ENCODE data around the gene SELENOS. TPM values are rescaled to one million over a fixed set of nuclear protein-coding genes. Genes with fewer than 3 reads are reported as not detected.

SELENOS gene
- total RNA-seq, 1 experiment from 2014 or later, result 145 TPM

DNA sequence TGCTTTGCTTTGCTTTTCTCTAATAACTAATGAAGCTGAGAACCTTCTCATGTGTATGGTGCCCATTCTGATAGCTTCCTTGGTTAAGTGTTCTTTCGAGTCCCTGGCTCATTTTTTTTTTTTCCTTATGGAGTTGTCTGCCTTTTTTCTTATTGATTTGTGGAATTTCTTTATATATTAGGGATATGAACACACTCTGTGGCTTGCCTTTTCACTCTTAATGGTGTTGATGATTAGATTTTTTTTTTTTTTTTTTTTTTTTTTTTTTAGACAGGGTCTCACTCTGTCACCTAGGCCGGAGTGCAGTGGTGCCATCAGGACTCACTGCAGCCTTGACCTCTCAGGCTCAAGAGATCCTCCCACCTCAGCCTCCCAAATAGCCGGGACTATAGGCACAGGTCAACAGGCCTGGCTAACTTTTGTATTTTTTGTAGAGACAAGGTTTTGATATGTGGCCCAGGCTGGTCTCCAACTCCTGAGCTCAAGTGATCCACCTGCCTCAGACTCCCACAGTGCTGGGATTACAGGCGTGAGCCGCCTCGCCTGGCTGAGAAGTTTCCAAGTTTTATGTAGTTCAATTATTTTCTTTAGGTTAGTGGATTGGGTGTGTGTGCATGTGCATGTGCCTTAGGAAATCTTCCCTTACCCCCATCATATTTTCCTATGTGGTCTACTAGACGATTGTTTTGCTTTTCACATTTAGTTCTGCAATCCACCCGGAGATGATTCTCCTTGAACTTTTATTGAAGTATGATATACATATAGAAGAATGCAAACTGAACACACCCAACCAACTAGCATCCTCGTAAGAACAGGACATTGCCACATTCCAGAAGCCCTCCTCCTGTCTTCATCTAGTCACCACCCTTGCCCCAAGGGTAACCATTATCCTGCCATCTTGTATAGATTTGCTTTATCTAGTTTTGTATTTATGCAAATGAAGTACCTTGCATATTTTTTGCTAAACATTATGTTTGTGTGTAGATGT lies 19.4 kb upstream of the SELENOS start:
- DNase-seq (ENCODE audit: unreplicated experiment), result peak; percentile 40
- Mint-ChIP-seq H3K4me1 (ENCODE audit: insufficient read depth, unreplicated experiment) (peaks cover 22% of the 10 kb centered on the region), H3K4me3 (ENCODE audit: unreplicated experiment) (peak overlapping the region; percentile 79), H3K27me3 (ENCODE audit: insufficient read depth, unreplicated experiment) (no peaks in the 10 kb centered on the region), H3K27ac (ENCODE audit: low read depth, unreplicated experiment) (peak overlapping the region; percentile 49), H3K9me3 (ENCODE audit: unreplicated experiment) (no peaks in the 10 kb centered on the region), H3K36me3 (ENCODE audit: insufficient read depth, unreplicated experiment) (peaks cover 18% of the 10 kb centered on the region)
- POLR2A ChIA-PET, result interaction anchor here (0.5 to 5.7 kb wide), 13 partner anchors 11 to 694 kb away, joined by 3 to 102 read pairs (median 4); partner anchors contain the start of genes ASB7 and LINS1
- CTCF ChIA-PET, result interaction anchor here (0.9 to 21.3 kb wide), 4 partner anchors 52 to 362 kb away, joined by 3 to 320 read pairs (median 4); no protein-coding TSS in a partner anchor
- intact Hi-C loops (cut with micrococcal nuclease), result loop anchor here (5.0 to 10.0 kb wide), 2 partner anchors 206 to 428 kb away; partner anchors contain the start of gene TARS3
- TF ChIP-seq, protein P1, sequence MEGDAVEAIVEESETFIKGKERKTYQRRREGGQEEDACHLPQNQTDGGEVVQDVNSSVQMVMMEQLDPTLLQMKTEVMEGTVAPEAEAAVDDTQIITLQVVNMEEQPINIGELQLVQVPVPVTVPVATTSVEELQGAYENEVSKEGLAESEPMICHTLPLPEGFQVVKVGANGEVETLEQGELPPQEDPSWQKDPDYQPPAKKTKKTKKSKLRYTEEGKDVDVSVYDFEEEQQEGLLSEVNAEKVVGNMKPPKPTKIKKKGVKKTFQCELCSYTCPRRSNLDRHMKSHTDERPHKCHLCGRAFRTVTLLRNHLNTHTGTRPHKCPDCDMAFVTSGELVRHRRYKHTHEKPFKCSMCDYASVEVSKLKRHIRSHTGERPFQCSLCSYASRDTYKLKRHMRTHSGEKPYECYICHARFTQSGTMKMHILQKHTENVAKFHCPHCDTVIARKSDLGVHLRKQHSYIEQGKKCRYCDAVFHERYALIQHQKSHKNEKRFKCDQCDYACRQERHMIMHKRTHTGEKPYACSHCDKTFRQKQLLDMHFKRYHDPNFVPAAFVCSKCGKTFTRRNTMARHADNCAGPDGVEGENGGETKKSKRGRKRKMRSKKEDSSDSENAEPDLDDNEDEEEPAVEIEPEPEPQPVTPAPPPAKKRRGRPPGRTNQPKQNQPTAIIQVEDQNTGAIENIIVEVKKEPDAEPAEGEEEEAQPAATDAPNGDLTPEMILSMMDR (IDR thresholded peaks at IDR 0.05; ENCODE audit: unreplicated experiment), result no peak
- no TSS peak for BruUV-seq (replicated peaks)

DNA sequence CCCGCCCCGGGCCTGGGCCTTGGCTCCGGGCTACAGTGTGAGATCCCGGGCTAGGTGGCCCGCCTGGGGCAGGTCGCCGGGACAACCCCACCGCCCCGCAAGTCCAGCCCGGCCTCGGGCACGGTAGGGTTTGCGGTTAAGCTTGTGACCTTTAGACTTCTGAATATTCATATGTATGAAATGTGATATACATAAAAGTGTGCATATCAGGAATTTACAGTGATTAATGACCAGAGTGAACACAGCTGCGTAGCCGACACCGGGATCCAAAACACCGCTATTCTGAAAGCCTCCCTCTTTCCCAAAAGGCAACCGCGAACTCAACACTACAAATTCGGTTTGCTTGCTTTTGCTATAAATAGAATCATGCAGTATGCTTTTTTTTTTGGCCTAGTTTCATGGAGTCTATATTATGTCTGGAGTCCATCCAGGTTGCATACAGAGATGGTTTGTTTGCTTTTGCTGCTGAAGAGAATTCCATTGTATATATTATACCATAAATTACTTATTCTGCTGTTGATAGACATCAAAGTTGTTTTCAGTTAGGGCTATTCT lies 18.4 kb upstream of the SELENOS start:
- TSS peak; percentile 72 for BruUV-seq (replicated peaks)
- TF ChIP-seq, protein P1 (IDR thresholded peaks at IDR 0.05; ENCODE audit: unreplicated experiment), result no peak
- intact Hi-C loops (cut with micrococcal nuclease), result loop anchor here (2.0 to 10.0 kb wide), 3 partner anchors 63 to 429 kb away; partner anchors contain the start of gene TARS3
- H3K9me3 Mint-ChIP-seq (ENCODE audit: unreplicated experiment), result no peaks in the 10 kb centered on the region
- peaks cover 22% of the 10 kb centered on the region for H3K4me1 Mint-ChIP-seq (ENCODE audit: insufficient read depth, unreplicated experiment)
- peak overlapping the region; percentile 92 for H3K27ac Mint-ChIP-seq (ENCODE audit: low read depth, unreplicated experiment)
- peaks cover 29% of the 10 kb centered on the region for H3K36me3 Mint-ChIP-seq (ENCODE audit: insufficient read depth, unreplicated experiment)
- H3K4me3 Mint-ChIP-seq (ENCODE audit: unreplicated experiment), result peak overlapping the region; percentile 79
- DNase-seq (ENCODE audit: unreplicated experiment), result peak; percentile 45
- H3K27me3 Mint-ChIP-seq (ENCODE audit: insufficient read depth, unreplicated experiment), result no peaks in the 10 kb centered on the region
- CTCF ChIA-PET, result interaction anchor here (0.6 to 21.3 kb wide), 4 partner anchors 344 to 363 kb away, joined by 3 to 320 read pairs (median 4); no protein-coding TSS in a partner anchor
- POLR2A ChIA-PET, result interaction anchor here (0.7 to 5.7 kb wide), 19 partner anchors 10 to 945 kb away, joined by 3 to 102 read pairs (median 10); partner anchors contain the start of genes TARS3 and TM2D3

DNA sequence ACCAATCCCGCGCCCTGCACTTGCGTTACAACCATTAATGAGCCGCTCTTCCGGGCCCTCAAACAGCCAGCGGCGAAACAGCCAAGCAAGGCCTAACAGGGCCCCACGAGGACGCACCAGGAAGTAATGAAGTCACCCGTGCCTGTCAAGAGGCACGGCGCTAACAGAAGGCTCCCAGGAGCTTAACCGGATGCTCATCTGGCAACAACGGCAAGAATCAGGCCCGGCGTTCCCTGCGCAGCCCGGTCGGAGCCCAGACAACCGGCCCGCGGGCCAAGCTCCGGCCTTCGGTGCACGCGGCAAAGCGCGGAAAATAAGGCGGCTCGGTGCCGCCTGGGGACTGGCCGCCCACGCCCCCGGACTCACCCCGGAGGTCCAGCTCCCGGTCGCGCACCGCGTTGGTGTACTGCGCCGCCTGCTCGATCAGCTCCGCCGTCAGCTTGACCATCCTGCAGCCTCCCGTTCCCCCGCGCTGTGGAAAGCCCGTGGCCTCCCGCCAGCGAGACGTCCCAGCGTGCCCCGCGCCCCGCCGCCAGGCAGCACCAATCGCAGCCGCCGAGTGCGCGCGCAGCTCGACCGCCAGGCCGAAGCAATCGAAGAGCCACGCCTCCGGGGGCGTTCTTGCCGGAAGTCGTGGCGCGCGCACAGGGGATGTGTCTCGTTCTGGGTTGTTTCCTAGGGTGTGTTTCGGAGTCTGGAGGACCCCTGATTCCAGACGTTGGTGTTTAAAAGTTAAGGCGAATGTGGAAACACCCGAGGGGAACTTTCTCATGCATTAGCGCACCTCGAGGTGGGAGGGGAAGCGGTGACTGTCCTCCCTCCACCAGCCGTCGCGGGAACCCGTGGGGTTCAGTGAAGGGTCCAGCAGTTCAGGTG lies 17.7 kb upstream of the SELENOS start, which contains the start of gene SNRPA1:
SNRPA1 (minus strand) TSS at position 518 of the 876 bp plus-strand sequence; CDS start at position 448, 70 bp downstream.
- TF ChIP-seq, protein P1 (IDR thresholded peaks at IDR 0.05; ENCODE audit: unreplicated experiment), result no peak
- CTCF ChIA-PET, result interaction anchor here (0.6 to 21.3 kb wide), 7 partner anchors 10 to 364 kb away, joined by 3 to 320 read pairs (median 3); no protein-coding TSS in a partner anchor
- Mint-ChIP-seq H3K4me3 (ENCODE audit: unreplicated experiment) (peak within 1 kb of the TSS; percentile 79), H3K9me3 (ENCODE audit: unreplicated experiment) (no peaks in the 10 kb centered on the region), H3K36me3 (ENCODE audit: insufficient read depth, unreplicated experiment) (peaks cover 36% of the 10 kb centered on the region), H3K27me3 (ENCODE audit: insufficient read depth, unreplicated experiment) (no peaks in the 10 kb centered on the region), H3K4me1 (ENCODE audit: insufficient read depth, unreplicated experiment) (peaks cover 27% of the 10 kb centered on the region), H3K27ac (ENCODE audit: low read depth, unreplicated experiment) (peak within 1 kb of the TSS; percentile 92)
- DNase-seq (ENCODE audit: unreplicated experiment), result peak; percentile 94
- POLR2A ChIA-PET, result interaction anchor here (0.6 to 5.7 kb wide), 28 partner anchors 9 to 944 kb away, joined by 3 to 102 read pairs (median 4); partner anchors contain the start of genes PCSK6, TARS3 and TM2D3
- TSS peak; percentile 39 for BruUV-seq (replicated peaks)
- intact Hi-C loops (cut with micrococcal nuclease), result loop anchor here (2.0 to 10.0 kb wide), 3 partner anchors 64 to 430 kb away; partner anchors contain the start of gene TARS3
